Measurements from ENCODE around the gene MPDU1. TPM values are rescaled to one million over a fixed set of nuclear protein-coding genes. Genes with fewer than 3 reads are reported as not detected.
A peak's percentile ranks its signal among the peaks of the same experiment; 100 is the strongest.

Gene MPDU1
- total and polyA plus RNA-seq, 7 donors, result 38.4 to 121 (median 46.7) TPM

- intact Hi-C loops (cut with DNase I), result loop anchor here (2.0 kb wide), 1 partner anchor 60 kb away; the partner anchor contains the start of gene TP53
- Histone ChIP-seq H3K9me3 (no peaks in the 10 kb centered on the region), H3K36me3 (peaks cover 0 to 13% (median 5%) of the 10 kb centered on the region in 4 donors), H3K27ac (peak overlapping the region; percentile 89 to 97 (median 96)), H3K4me1 (peaks cover 0 to 17% (median 14%) of the 10 kb centered on the region in 4 donors), H3K4me3 (peak overlapping the region in 1 of 4 donors; percentile 77), H3K27me3 (no peaks in the 10 kb centered on the region)
- WGBS, 2 donors, result 86 to 87% methylated on average over 7 of the region's 7 CpGs
- peak; percentile 74 for DNase-seq
- no peak for TF ChIP-seq EP300 (IDR thresholded peaks at IDR 0.05)
- TF ChIP-seq CTCF (IDR thresholded peaks at IDR 0.05), result no peak
- no peak for TF ChIP-seq POLR2AphosphoS5 (IDR thresholded peaks at IDR 0.05)
- TF ChIP-seq POLR2A (IDR thresholded peaks at IDR 0.05), result no peak
These were observed 42.7 kb downstream of the MPDU1 start for GRCh38 chr17:7626307-7626706.

GRCh38 chr17:7626956-7627249 is 43.3 kb downstream of the MPDU1 start:
- no peak for TF ChIP-seq CTCF (IDR thresholded peaks at IDR 0.05)
- TF ChIP-seq POLR2A (IDR thresholded peaks at IDR 0.05), result no peak
- no peak for TF ChIP-seq EP300 (IDR thresholded peaks at IDR 0.05)
- no peak for TF ChIP-seq POLR2AphosphoS5 (IDR thresholded peaks at IDR 0.05)
- WGBS, 2 donors, result 13 to 25% methylated on average over 6 of the region's 6 CpGs
- Histone ChIP-seq H3K27me3 (no peaks in the 10 kb centered on the region), H3K27ac (peak overlapping the region; percentile 89 to 97 (median 96)), H3K36me3 (peaks cover 0 to 13% (median 5%) of the 10 kb centered on the region in 4 donors), H3K4me3 (peak overlapping the region; percentile 62 to 86 (median 77)), H3K4me1 (peaks cover 0 to 17% (median 14%) of the 10 kb centered on the region in 4 donors), H3K9me3 (no peaks in the 10 kb centered on the region)
- intact Hi-C loops (cut with DNase I), result loop anchor here (2.0 kb wide), 1 partner anchor 60 kb away; the partner anchor contains the start of gene TP53
- no peak for DNase-seq

- no peaks in the 10 kb centered on the region for H3K27me3 ChIP-seq
- 1% methylated on average over 54 of the region's 54 CpGs for WGBS, 2 donors
- H3K36me3 ChIP-seq, result peaks cover 0 to 13% (median 5%) of the 10 kb centered on the region in 4 donors
- H3K9me3 ChIP-seq, result no peaks in the 10 kb centered on the region
- DNase-seq, result peak; percentile 99
- intact Hi-C loops (cut with DNase I), result loop anchor here (2.0 kb wide), 1 partner anchor 59 kb away; the partner anchor contains the start of gene TP53
- H3K4me3 ChIP-seq, result peak within 1 kb of the TSS; percentile 62 to 86 (median 77)
- H3K27ac ChIP-seq, result peak within 1 kb of the TSS; percentile 89 to 97 (median 96)
- peaks cover 0 to 17% (median 14%) of the 10 kb centered on the region in 4 donors for H3K4me1 ChIP-seq
- TF ChIP-seq POLR2A (IDR thresholded peaks at IDR 0.05), result peak; percentile 69 to 75
- TF ChIP-seq POLR2AphosphoS5 (IDR thresholded peaks at IDR 0.05), result peak; percentile 88 to 93 (median 90)
- TF ChIP-seq CTCF (IDR thresholded peaks at IDR 0.05), result no peak
- peak in 1 of 4 donors; percentile 14 for TF ChIP-seq EP300 (IDR thresholded peaks at IDR 0.05)
These were observed 43.8 kb downstream of the MPDU1 start, which contains the start of gene SAT2 for GRCh38 chr17:7627250-7628121. SAT2 (minus strand) TSS chr17:7627821; CDS start chr17:7627635, 186 bp downstream.

- intact Hi-C loops (cut with DNase I), result no loop called here
- Histone ChIP-seq H3K4me3 (no peak within 1 kb of the TSS), H3K4me1 (peaks cover 0 to 17% (median 14%) of the 10 kb centered on the region in 4 donors), H3K9me3 (no peaks in the 10 kb centered on the region), H3K27ac (no peak within 1 kb of the TSS), H3K36me3 (peaks cover 0 to 13% (median 5%) of the 10 kb centered on the region in 4 donors), H3K27me3 (no peaks in the 10 kb centered on the region)
- TF ChIP-seq POLR2A (IDR thresholded peaks at IDR 0.05) (no peak), CTCF (IDR thresholded peaks at IDR 0.05) (no peak), EP300 (IDR thresholded peaks at IDR 0.05) (no peak), POLR2AphosphoS5 (IDR thresholded peaks at IDR 0.05) (no peak)
- WGBS, 2 donors, result 65 to 86% methylated on average over 13 of the region's 13 CpGs
- DNase-seq, result no peak
These were observed 46.4 kb downstream of the MPDU1 start, which contains the start of gene SHBG for GRCh38 chr17:7629939-7630571. SHBG (plus strand) TSS chr17:7630135; CDS start chr17:7630173, 38 bp downstream.
